ENCODE results near the gene UCMA. TPM values are rescaled to one million over a fixed set of nuclear protein-coding genes. Genes with fewer than 3 reads are reported as not detected.
"Not testable (repeated sequence)": the region's sequence is repeated elsewhere in the genome, so short reads cannot be mapped to it uniquely, and the experiment has no call there.

The UCMA gene, protein sequence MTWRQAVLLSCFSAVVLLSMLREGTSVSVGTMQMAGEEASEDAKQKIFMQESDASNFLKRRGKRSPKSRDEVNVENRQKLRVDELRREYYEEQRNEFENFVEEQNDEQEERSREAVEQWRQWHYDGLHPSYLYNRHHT
- not detected for total RNA-seq

DNA sequence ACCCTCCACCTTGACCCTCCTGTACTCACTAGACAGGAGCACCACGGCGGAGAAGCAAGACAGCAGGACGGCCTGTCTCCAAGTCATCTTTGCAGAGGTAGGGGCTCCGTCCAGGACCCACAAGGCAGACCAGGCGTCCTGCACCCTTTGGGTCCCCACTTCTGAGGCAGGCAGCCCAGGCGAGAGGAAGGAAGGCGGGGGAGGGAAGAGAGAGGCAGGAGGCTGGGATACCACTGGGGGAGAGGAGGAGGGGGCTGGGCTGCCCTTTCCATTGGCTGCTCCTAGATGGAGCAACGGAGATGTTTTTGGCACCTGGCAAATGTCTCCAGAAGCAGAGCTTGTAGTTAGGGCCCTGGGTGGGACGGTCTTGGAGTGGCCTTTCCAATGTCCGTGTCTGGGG is at the start of gene UCMA:
TSS of gene UCMA (minus strand) at position 203 of the 400 bp plus-strand sequence. CDS start at position 87, 116 bp downstream.
- ChIA-PET CTCF (no interaction called here), POLR2A (no interaction called here)
- H3K27me3 Mint-ChIP-seq = no peaks in the 10 kb centered on the region
- H3K27ac Mint-ChIP-seq = no peak within 1 kb of the TSS
- no peak for DNase-seq
- H3K9me3 Mint-ChIP-seq = no peaks in the 10 kb centered on the region
- no peak within 1 kb of the TSS for H3K4me3 Mint-ChIP-seq
- H3K36me3 Mint-ChIP-seq (ENCODE audit: low read depth) = no peaks in the 10 kb centered on the region
- H3K4me1 Mint-ChIP-seq = no peaks in the 10 kb centered on the region

GRCh38 chr10:13282348-13282747 is 48.2 kb upstream of the UCMA start:
- CTCF ChIA-PET; H3K27me3 Mint-ChIP-seq; H3K36me3 Mint-ChIP-seq (ENCODE audit: low read depth); H3K4me1 Mint-ChIP-seq; POLR2A ChIA-PET; H3K4me3 Mint-ChIP-seq; DNase-seq; H3K27ac Mint-ChIP-seq; H3K9me3 Mint-ChIP-seq: not testable (repeated sequence)

DNA sequence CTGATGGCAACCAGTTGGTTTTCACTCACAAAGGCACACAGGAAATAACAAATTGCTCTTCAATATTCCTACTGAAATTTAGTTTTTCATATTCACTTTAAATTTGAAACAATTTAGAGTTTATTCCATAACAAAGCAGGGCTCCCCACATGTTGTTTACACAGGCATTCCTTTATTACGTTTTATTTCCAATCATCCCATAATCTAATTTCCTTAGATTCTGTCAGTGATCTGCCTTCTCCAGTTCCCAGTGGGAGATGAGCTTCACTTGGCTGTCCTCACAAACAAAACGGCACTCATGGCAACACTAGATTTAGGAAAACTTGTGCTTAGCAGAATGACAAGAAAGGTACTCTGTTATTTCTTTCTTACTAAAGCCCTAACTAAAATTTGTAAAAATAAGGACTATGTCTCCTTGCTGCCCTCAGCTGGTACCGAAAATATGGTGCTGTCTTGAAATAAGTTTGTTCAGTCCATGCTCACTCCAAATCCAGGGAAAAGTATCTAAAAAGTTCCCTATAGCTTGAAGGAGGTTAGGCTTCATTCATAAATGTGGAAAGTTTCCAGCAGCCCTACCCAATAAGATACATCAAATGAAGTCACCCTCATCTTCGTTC is 42.7 kb upstream of the UCMA start:
- Mint-ChIP-seq H3K27me3 (no peaks in the 10 kb centered on the region), H3K9me3 (no peaks in the 10 kb centered on the region), H3K4me1 (peaks cover under 1% of the 10 kb centered on the region), H3K36me3 (ENCODE audit: low read depth) (no peaks in the 10 kb centered on the region), H3K4me3 (no peak overlapping the region), H3K27ac (no peak overlapping the region)
- ChIA-PET CTCF (interaction anchor here (0.6 to 0.9 kb wide), 4 partner anchors 95 to 665 kb away, joined by 3 read pairs; no protein-coding TSS in a partner anchor), POLR2A (interaction anchor here (1.7 kb wide), 1 partner anchor 23 kb away, joined by 4 read pairs; the partner anchor contains the start of gene PHYH)
- no peak for DNase-seq

DNA sequence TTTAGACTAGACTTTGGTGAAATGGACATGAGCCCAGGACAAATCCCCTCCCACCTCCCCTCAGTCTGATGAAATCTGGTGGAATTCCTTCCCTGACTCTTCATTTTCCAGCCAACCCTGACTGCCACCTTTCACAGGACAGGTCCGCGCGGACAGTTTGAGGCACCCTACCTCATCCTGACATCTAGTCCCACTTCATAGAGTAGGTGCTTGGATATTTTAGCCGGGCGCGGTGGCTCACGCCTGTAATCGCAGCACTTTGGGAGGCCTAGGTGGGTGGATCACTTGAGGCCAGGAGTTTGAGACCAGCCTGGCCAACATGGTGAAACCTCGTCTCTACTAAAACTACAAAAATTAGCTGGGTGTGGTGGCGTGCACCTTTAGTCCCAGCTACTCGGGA is 42.0 kb upstream of the UCMA start:
- not testable (repeated sequence) for DNase-seq; H3K27ac Mint-ChIP-seq; H3K4me3 Mint-ChIP-seq; H3K36me3 Mint-ChIP-seq (ENCODE audit: low read depth); H3K27me3 Mint-ChIP-seq; H3K9me3 Mint-ChIP-seq; H3K4me1 Mint-ChIP-seq
- ChIA-PET POLR2A (interaction anchor here (1.7 kb wide), 1 partner anchor 24 kb away, joined by 4 read pairs; the partner anchor contains the start of gene PHYH), CTCF (interaction anchor here (0.9 kb wide), 1 partner anchor 115 kb away, joined by 3 read pairs; no protein-coding TSS in a partner anchor)

DNA sequence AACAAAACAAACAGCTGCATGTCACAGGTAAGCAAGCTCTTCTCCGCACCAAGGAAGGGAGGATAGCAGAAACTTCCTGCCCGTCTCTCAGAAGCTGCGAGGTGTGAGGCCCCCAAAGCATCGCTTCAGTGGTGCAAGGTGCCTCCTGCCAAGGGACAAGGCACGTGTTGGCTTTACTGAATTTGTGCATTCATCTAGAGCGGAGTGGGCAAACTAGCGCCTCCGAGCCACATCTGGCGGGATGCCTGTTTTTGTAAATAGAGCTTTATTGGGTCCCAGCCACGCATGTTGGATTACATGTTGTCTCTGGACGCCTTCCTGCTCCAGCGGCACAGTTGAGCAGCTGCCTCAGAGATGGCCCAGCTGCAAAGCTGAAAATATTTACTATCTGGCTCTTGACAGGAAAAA is 38.0 kb upstream of the UCMA start:
- Mint-ChIP-seq H3K4me1 (peaks cover 6% of the 10 kb centered on the region), H3K27ac (no peak overlapping the region), H3K9me3 (no peaks in the 10 kb centered on the region), H3K4me3 (no peak overlapping the region), H3K36me3 (ENCODE audit: low read depth) (no peaks in the 10 kb centered on the region), H3K27me3 (no peaks in the 10 kb centered on the region)
- no peak for DNase-seq
- CTCF ChIA-PET = interaction anchor here (0.8 to 2.5 kb wide), 2 partner anchors 21 to 30 kb away, joined by 3 to 13 read pairs; no protein-coding TSS in a partner anchor
- POLR2A ChIA-PET = interaction anchor here (1.1 to 1.8 kb wide), 2 partner anchors 28 to 30 kb away, joined by 4 to 10 read pairs; partner anchors contain the start of gene PHYH

- CTCF ChIA-PET = interaction anchor here (0.8 to 2.5 kb wide), 2 partner anchors 21 to 31 kb away, joined by 3 to 13 read pairs; no protein-coding TSS in a partner anchor
- H3K9me3 Mint-ChIP-seq = no peaks in the 10 kb centered on the region
- no peaks in the 10 kb centered on the region for H3K27me3 Mint-ChIP-seq
- POLR2A ChIA-PET = interaction anchor here (1.1 to 1.8 kb wide), 2 partner anchors 28 to 31 kb away, joined by 4 to 10 read pairs; partner anchors contain the start of gene PHYH
- no peak overlapping the region for H3K27ac Mint-ChIP-seq
- H3K4me3 Mint-ChIP-seq = no peak overlapping the region
- H3K36me3 Mint-ChIP-seq (ENCODE audit: low read depth) = no peaks in the 10 kb centered on the region
- DNase-seq = peak; percentile 65
- H3K4me1 Mint-ChIP-seq = peaks cover 6% of the 10 kb centered on the region
These were observed 37.5 kb upstream of the UCMA start for GRCh38 chr10:13271552-13272163.

DNA sequence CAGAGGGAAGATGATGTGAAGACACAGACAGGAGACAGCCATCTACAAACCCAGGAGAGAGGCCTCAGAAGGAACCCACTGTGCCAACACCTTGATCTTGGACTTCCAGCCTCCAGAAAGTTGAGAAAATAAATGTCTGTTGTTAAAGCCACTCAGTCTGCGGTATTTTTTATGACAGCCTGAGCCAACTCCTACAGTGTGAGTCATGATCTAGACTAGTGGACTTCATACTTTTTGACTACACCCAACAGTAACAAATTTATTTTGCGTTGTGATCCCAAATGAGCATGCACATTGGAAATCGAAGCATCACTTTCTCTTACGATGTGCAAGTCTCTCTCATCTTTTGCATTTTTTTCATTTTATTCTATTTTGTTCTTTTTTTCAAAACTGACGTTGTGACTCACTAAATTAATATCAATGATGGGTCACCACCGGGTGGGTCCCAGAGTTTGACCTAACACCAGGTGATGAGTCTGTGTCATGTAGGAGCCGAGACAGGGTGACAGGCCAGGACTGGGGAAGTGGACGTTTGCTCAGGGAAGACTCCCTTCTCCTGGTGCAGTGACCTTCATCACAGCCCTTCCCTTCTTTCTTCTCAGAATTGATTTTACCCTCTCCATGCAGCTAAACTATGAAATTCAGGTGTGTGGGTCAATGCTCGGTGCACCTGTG is 36.8 kb upstream of the UCMA start:
- no peaks in the 10 kb centered on the region for H3K36me3 Mint-ChIP-seq (ENCODE audit: low read depth)
- no peak overlapping the region for H3K27ac Mint-ChIP-seq
- ChIA-PET CTCF (interaction anchor here (2.5 kb wide), 1 partner anchor 31 kb away, joined by 13 read pairs; no protein-coding TSS in a partner anchor), POLR2A (no interaction called here)
- H3K27me3 Mint-ChIP-seq = peaks cover 1% of the 10 kb centered on the region
- DNase-seq = no peak
- peaks cover 6% of the 10 kb centered on the region for H3K4me1 Mint-ChIP-seq
- no peak overlapping the region for H3K4me3 Mint-ChIP-seq
- no peaks in the 10 kb centered on the region for H3K9me3 Mint-ChIP-seq

DNA sequence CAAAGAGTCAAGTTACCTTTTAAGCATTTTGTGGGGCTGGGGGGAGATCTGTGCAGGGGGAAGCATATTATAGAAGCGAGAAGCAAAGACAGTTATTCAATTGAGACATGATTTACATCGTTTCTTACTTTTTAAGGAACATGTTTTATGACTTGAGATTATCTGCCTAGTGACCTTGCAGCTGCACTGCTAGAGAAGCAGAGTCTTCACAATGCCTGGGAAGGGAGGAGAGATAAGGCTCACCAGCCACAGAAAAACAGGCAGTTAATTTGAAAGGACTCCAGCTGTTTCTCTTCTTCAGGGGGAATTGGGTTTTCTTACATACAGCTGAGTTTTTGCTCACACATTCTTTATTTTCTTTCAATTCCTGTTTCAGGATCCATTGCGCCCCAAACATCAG is 34.7 kb upstream of the UCMA start:
- DNase-seq = no peak
- Mint-ChIP-seq H3K27me3 (peaks cover 5% of the 10 kb centered on the region), H3K4me1 (peaks cover 6% of the 10 kb centered on the region), H3K27ac (no peak overlapping the region), H3K36me3 (ENCODE audit: low read depth) (no peaks in the 10 kb centered on the region), H3K4me3 (no peak overlapping the region), H3K9me3 (no peaks in the 10 kb centered on the region)
- CTCF ChIA-PET = no interaction called here
- POLR2A ChIA-PET = no interaction called here

DNA sequence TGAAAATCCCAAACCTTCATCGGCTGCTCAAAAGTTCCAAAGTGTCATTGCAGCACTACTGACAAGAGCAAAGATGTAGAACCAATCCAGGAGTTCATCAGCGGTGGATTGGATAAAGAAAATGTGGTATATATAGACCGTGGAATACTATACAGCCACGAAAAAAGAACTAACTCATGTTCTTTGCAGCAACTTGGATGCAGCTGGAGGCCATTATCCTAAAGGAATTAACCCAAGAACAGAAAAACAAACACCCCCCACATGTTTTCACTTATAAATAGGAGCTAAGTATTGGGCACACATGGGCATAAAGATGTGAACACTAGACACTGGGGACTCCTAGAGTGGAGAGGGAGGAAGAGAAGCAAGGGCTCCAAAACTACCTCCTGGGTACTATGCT is 34.1 kb upstream of the UCMA start:
- Mint-ChIP-seq H3K27ac (no peak overlapping the region), H3K36me3 (ENCODE audit: low read depth) (no peaks in the 10 kb centered on the region), H3K4me1 (peaks cover 6% of the 10 kb centered on the region), H3K4me3 (no peak overlapping the region), H3K27me3 (peaks cover 9% of the 10 kb centered on the region), H3K9me3 (no peaks in the 10 kb centered on the region)
- DNase-seq = no peak
- ChIA-PET POLR2A (no interaction called here), CTCF (interaction anchor here (0.5 kb wide), 1 partner anchor 62 kb away, joined by 4 read pairs; no protein-coding TSS in a partner anchor)

- Mint-ChIP-seq H3K4me3 (no peak overlapping the region), H3K36me3 (ENCODE audit: low read depth) (no peaks in the 10 kb centered on the region), H3K27me3 (peaks cover 15% of the 10 kb centered on the region), H3K4me1 (no peaks in the 10 kb centered on the region), H3K27ac (no peak overlapping the region), H3K9me3 (no peaks in the 10 kb centered on the region)
- ChIA-PET POLR2A (no interaction called here), CTCF (no interaction called here)
- no peak for DNase-seq
These were observed 29.4 kb upstream of the UCMA start for GRCh38 chr10:13263591-13263990.

GRCh38 chr10:13262433-13262832 is 28.3 kb upstream of the UCMA start:
- ChIA-PET CTCF (no interaction called here), POLR2A (no interaction called here)
- Mint-ChIP-seq H3K36me3 (ENCODE audit: low read depth) (no peaks in the 10 kb centered on the region), H3K9me3 (no peaks in the 10 kb centered on the region), H3K27me3 (peaks cover 15% of the 10 kb centered on the region), H3K27ac (no peak overlapping the region), H3K4me1 (peaks cover 4% of the 10 kb centered on the region), H3K4me3 (no peak overlapping the region)
- no peak for DNase-seq

- no peak for DNase-seq
- Mint-ChIP-seq H3K9me3 (no peaks in the 10 kb centered on the region), H3K27ac (no peak overlapping the region), H3K36me3 (ENCODE audit: low read depth) (no peaks in the 10 kb centered on the region), H3K4me1 (peaks cover 4% of the 10 kb centered on the region), H3K4me3 (no peak overlapping the region), H3K27me3 (peaks cover 15% of the 10 kb centered on the region)
- ChIA-PET CTCF (no interaction called here), POLR2A (no interaction called here)
These were observed 23.5 kb upstream of the UCMA start for GRCh38 chr10:13257621-13258140.

DNA sequence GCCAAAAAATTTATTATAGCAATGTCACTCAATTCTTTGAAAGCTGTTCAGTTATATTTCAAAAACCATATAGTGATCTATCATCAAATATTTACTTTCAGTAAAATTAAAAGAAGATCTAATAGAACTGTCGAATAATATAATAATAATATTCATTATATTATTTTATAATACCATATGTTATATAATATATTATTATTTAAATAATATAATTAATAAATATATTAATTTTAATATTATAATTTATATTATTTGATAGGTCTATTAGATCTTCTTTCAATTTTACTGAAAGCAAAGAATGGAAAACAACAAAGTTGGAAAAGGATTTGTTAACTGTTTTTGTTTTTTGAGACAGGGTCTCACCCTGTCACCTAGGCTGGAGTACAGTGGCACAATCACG is 22.5 kb upstream of the UCMA start:
- no peak for DNase-seq
- Mint-ChIP-seq H3K27ac (no peak overlapping the region), H3K4me1 (peaks cover 4% of the 10 kb centered on the region), H3K9me3 (no peaks in the 10 kb centered on the region), H3K36me3 (ENCODE audit: low read depth) (no peaks in the 10 kb centered on the region), H3K4me3 (no peak overlapping the region), H3K27me3 (peaks cover 12% of the 10 kb centered on the region)
- ChIA-PET POLR2A (no interaction called here), CTCF (interaction anchor here (1.0 kb wide), 1 partner anchor 46 kb away, joined by 3 read pairs; no protein-coding TSS in a partner anchor)
